ENCODE data around the gene SBF2. TPM values are rescaled to one million over a fixed set of nuclear protein-coding genes. Genes with fewer than 3 reads are reported as not detected.

The SBF2 gene
- total and polyA plus RNA-seq, 2 donors (not counting 3 experiments of a cell fraction or from before 2014, with no cell fraction given) = 15.4 to 42.4 TPM

DNA sequence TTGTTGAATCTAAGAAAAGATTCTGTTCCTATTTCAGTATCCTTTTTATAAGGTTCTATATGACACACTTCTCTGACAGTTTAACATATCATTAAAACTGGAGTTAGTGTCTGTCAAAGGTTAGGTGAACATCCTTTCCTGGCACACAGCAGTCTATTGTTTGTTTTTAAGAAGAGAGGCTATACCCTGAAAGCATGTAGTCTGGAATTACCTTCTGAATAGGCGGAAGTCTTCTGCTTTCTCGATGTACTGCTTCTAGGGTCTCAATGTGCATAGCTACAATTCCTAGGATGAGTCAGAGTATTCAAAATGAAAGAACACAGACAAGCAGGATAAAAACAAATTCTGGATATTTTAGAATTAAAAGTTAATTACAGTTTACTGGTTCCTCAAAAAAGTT, 441.6 kb downstream of the SBF2 start:
- peak; percentile 96 for FAIRE-seq
- Histone ChIP-seq H3K4me1 (ENCODE audit: control insufficient read depth, extremely low read depth, insufficient read depth, low read length) (peaks cover 30% of the 10 kb centered on the region), H3K27me3 (ENCODE audit: control insufficient read depth in 2 of 2, insufficient read depth in 2 of 2, low read length in 2 of 2) (no peaks in the 10 kb centered on the region), H3K9me1 (replicated peaks; ENCODE audit: control insufficient read depth, extremely low read depth, insufficient read depth, low read length) (peaks cover 3% of the 10 kb centered on the region), H3K9ac (replicated peaks; ENCODE audit: extremely low read depth, insufficient read depth, low read length) (peak overlapping the region; percentile 55), H3K36me3 (ENCODE audit: control insufficient read depth in 2 of 2, extremely low read depth in 1 of 2, insufficient read depth in 2 of 2, low read length in 2 of 2) (peaks cover 0 to 4% of the 10 kb centered on the region in 2 experiments), H3K4me2 (ENCODE audit: insufficient read depth, low read length) (peak overlapping the region; percentile 95), H2AFZ (ENCODE audit: low read depth, low read length) (no peak overlapping the region), H3K4me3 (replicated peaks in 1 of 3; ENCODE audit: insufficient read depth in 1 of 3, low read depth in 1 of 3, low read length in 3 of 3) (no peak overlapping the region), H3K27ac (ENCODE audit: insufficient read depth, low read depth, low read length) (peak overlapping the region; percentile 91), H3K79me2 (ENCODE audit: control insufficient read depth, insufficient read depth, low read length) (no peaks in the 10 kb centered on the region), H3K9me3 (replicated peaks; ENCODE audit: control insufficient read depth, insufficient read depth, low read length) (no peaks in the 10 kb centered on the region), H4K20me1 (replicated peaks; ENCODE audit: control insufficient read depth, extremely low read depth, insufficient read depth, low read length) (no peaks in the 10 kb centered on the region)
- CTCF ChIA-PET = interaction anchor here (0.7 to 2.3 kb wide), 12 partner anchors 8 to 514 kb away, joined by 3 to 6 read pairs (median 3); no protein-coding TSS in a partner anchor
- TF ChIP-seq FOS (IDR thresholded peaks at IDR 0.05; ENCODE audit: borderline replicate concordance, insufficient read depth, low read length) (peak; percentile 82), GATA2 (IDR thresholded peaks at IDR 0.05; ENCODE audit: insufficient read depth, insufficient read length, low read depth, low read length) (no peak), JUN (IDR thresholded peaks at IDR 0.05; ENCODE audit: borderline replicate concordance, insufficient read depth, insufficient read length, low read depth) (peak; percentile 77), EZH2 (IDR thresholded peaks at IDR 0.05; ENCODE audit: borderline replicate concordance, low read depth, low read length, severe bottlenecking) (no peak), POLR2A (IDR thresholded peaks at IDR 0.05; ENCODE audit: low read depth, low read length) (no peak), POLR2AphosphoS5 (IDR thresholded peaks at IDR 0.05; ENCODE audit: insufficient read depth, low read depth, low read length) (peak; percentile 35), MYC (IDR thresholded peaks at IDR 0.05; ENCODE audit: low read depth, low read length) (no peak)
- TF ChIP-seq, protein P1, sequence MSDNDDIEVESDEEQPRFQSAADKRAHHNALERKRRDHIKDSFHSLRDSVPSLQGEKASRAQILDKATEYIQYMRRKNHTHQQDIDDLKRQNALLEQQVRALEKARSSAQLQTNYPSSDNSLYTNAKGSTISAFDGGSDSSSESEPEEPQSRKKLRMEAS (IDR thresholded peaks at IDR 0.05; ENCODE audit: insufficient read depth, insufficient read length) = no peak
- TF ChIP-seq, protein P2, sequence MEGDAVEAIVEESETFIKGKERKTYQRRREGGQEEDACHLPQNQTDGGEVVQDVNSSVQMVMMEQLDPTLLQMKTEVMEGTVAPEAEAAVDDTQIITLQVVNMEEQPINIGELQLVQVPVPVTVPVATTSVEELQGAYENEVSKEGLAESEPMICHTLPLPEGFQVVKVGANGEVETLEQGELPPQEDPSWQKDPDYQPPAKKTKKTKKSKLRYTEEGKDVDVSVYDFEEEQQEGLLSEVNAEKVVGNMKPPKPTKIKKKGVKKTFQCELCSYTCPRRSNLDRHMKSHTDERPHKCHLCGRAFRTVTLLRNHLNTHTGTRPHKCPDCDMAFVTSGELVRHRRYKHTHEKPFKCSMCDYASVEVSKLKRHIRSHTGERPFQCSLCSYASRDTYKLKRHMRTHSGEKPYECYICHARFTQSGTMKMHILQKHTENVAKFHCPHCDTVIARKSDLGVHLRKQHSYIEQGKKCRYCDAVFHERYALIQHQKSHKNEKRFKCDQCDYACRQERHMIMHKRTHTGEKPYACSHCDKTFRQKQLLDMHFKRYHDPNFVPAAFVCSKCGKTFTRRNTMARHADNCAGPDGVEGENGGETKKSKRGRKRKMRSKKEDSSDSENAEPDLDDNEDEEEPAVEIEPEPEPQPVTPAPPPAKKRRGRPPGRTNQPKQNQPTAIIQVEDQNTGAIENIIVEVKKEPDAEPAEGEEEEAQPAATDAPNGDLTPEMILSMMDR (IDR thresholded peaks at IDR 0.05; ENCODE audit: extremely low read depth in 1 of 2, insufficient read depth in 1 of 2, low read depth in 1 of 2, low read length in 2 of 2) = no peak
- BruUV-seq (replicated peaks) = no TSS peak
- intact Hi-C loops (cut with micrococcal nuclease) (loop anchor here (2.0 to 10.0 kb wide), 3 partner anchors 54 to 278 kb away; partner anchors contain the start of gene WEE1), dilution Hi-C loops (cut with MboI; ENCODE audit: extremely low pct_ligation_motif_present, low sequenced_read_pairs) (no loop called here)
- POLR2A ChIA-PET = no interaction called here
- DNase-seq (ENCODE audit: low read depth, low spot score) = peak; percentile 83
